Kidney epithelial cell (primary cell): ENCODE results near the gene AVPR2. TPM values are rescaled to one million over a fixed set of nuclear protein-coding genes. Genes with fewer than 3 reads are reported as not detected.
A peak's percentile ranks its signal among the peaks of the same experiment; 100 is the strongest.

Experiments used
- DNase-seq: peaks from one replicate; pipeline ENCODE4 v3.0.0-alpha.2; 2010; ENCODE audit warnings: low read depth
- H3K27me3 ChIP-seq: 2 replicates; pipeline ENCODE4 v1.6.0; 2011; ENCODE audit warnings: low read length; ENCODE audit not compliant: control insufficient read depth, insufficient read depth
- H3K36me3 ChIP-seq: 2 replicates; pipeline ENCODE4 v1.5.1; 2011; ENCODE audit warnings: low read length; ENCODE audit not compliant: control insufficient read depth, insufficient read depth
- H3K4me3 ChIP-seq: 2 replicates; pipeline ENCODE4 v1.5.1; 2011; ENCODE audit warnings: low read depth, mild to moderate bottlenecking, control low read depth, low read length
- CTCF ChIP-seq: IDR thresholded peaks from 2 replicates; pipeline ENCODE4 v1.5.1; 2011; ENCODE audit warnings: mild to moderate bottlenecking, moderate library complexity, low read length, control low read depth, inconsistent platforms; ENCODE audit not compliant: insufficient read depth, poor library complexity, severe bottlenecking
- total RNA-seq: library from RNA; depleted of rRNA; stranded (reverse); fragments of >200 nt; gene quantifications from 2 replicates; pipeline ENCODE4 v1.2.3, GENCODE V29; 2015

The AVPR2 gene
- total RNA-seq, 1 donor from 2014 or later = 0.08 TPM

- DNase-seq = no peak
- Histone ChIP-seq H3K4me3 (no peak overlapping the region), H3K27me3 (no peaks in the 10 kb centered on the region), H3K36me3 (no peaks in the 10 kb centered on the region)
- no peak for TF ChIP-seq CTCF
Observed at GRCh38 chrX:153924149-153924861, 19.8 kb downstream of the AVPR2 start.

GRCh38 chrX:153925387-153925738 is 20.9 kb downstream of the AVPR2 start:
- no peak overlapping the region for H3K4me3 ChIP-seq

GRCh38 chrX:153925739-153926551 is 21.5 kb downstream of the AVPR2 start, which contains the start of gene ARHGAP4:
TSS of gene ARHGAP4 (minus strand) at chrX:153926264. CDS start at chrX:153926202, 62 bp downstream.
- Histone ChIP-seq H3K4me3 (peak within 1 kb of the TSS; percentile 48), H3K27me3 (no peaks in the 10 kb centered on the region), H3K36me3 (no peaks in the 10 kb centered on the region)
- no peak for DNase-seq
- no peak for TF ChIP-seq CTCF

More at GRCh38 chrX:153925387-153925738, 20.9 kb downstream of the AVPR2 start:
- DNase-seq = no peak
- no peak for TF ChIP-seq CTCF
- no peaks in the 10 kb centered on the region for H3K36me3 ChIP-seq
- H3K27me3 ChIP-seq = no peaks in the 10 kb centered on the region

GRCh38 chrX:153926552-153926857 is 22.0 kb downstream of the AVPR2 start:
- Histone ChIP-seq H3K27me3 (no peaks in the 10 kb centered on the region), H3K4me3 (peak overlapping the region; percentile 9)
- TF ChIP-seq CTCF = no peak

GRCh38 chrX:153926858-153927671 is 22.6 kb downstream of the AVPR2 start:
- no peak for DNase-seq
- no peaks in the 10 kb centered on the region for H3K27me3 ChIP-seq
- no peak for TF ChIP-seq CTCF
- peak overlapping the region; percentile 48 for H3K4me3 ChIP-seq
- H3K36me3 ChIP-seq = no peaks in the 10 kb centered on the region

More at GRCh38 chrX:153926552-153926857, 22.0 kb downstream of the AVPR2 start:
- no peaks in the 10 kb centered on the region for H3K36me3 ChIP-seq
- DNase-seq = no peak
